Measurements from ENCODE around the gene DENND10.

GRCh38 chr10:119176166-119176565 lies 72.3 kb downstream of the DENND10 start:
- TF ChIP-seq POLR2AphosphoS5 (IDR thresholded peaks at IDR 0.05): no peak
- TF ChIP-seq, protein P1, sequence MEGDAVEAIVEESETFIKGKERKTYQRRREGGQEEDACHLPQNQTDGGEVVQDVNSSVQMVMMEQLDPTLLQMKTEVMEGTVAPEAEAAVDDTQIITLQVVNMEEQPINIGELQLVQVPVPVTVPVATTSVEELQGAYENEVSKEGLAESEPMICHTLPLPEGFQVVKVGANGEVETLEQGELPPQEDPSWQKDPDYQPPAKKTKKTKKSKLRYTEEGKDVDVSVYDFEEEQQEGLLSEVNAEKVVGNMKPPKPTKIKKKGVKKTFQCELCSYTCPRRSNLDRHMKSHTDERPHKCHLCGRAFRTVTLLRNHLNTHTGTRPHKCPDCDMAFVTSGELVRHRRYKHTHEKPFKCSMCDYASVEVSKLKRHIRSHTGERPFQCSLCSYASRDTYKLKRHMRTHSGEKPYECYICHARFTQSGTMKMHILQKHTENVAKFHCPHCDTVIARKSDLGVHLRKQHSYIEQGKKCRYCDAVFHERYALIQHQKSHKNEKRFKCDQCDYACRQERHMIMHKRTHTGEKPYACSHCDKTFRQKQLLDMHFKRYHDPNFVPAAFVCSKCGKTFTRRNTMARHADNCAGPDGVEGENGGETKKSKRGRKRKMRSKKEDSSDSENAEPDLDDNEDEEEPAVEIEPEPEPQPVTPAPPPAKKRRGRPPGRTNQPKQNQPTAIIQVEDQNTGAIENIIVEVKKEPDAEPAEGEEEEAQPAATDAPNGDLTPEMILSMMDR (IDR thresholded peaks at IDR 0.05): no peak

Measured in transverse colon (tissue), 4 donors.